GM12878 (cell line): ENCODE data around the gene UCKL1. TPM values are rescaled to one million over a fixed set of nuclear protein-coding genes. Genes with fewer than 3 reads are reported as not detected.

Experiments used
- BRCA1 ChIP-seq: IDR thresholded peaks from 2 replicates; pipeline ENCODE4 v1.6.1; 2011; ENCODE audit warnings: low read depth, low read length, improper control_type of control experiment
- HCFC1 ChIP-seq: fragments of 150-350 bp; IDR thresholded peaks from 2 replicates; pipeline ENCODE4 v1.6.1; 2014; ENCODE audit warnings: low read length
- NR2C1 ChIP-seq: fragments of 450-650 bp; IDR thresholded peaks from 2 replicates; pipeline ENCODE4 v1.6.1; 2017; ENCODE audit warnings: antibody characterized with exemption, mild to moderate bottlenecking, moderate library complexity
- NR2F1 ChIP-seq: fragments of 450-650 bp; conservative IDR thresholded peaks from 2 replicates; pipeline ENCODE4 v1.6.1; 2017; ENCODE audit warnings: mild to moderate bottlenecking
- TARDBP ChIP-seq: IDR thresholded peaks from 2 replicates; pipeline ENCODE4 v1.6.1; 2016; ENCODE audit warnings: borderline replicate concordance
- WRNIP1 ChIP-seq: IDR thresholded peaks from 2 replicates; pipeline ENCODE4 v1.6.1; 2011; ENCODE audit warnings: low read depth, low read length, improper control_type of control experiment, borderline replicate concordance
- YBX1 ChIP-seq: fragments of 450-650 bp; IDR thresholded peaks from 2 replicates; pipeline ENCODE4 v1.6.1; 2016; ENCODE audit warnings: antibody characterized with exemption
- polyA plus RNA-seq, 11 experiments: library from polyadenylated mRNA; depleted of rRNA in 4 of 11; unstranded in 6 of 11; stranded (reverse) in 5 of 11; fragments of >200 nt; fragmentation: Nextera tagmentation in 4 of 11; fragmentation: Illumina TruSeq in 1 of 11; extraction: Ambion mirVana in 4 of 11; extraction: Trizol in 1 of 11; gene quantifications; 1 replicate in 1 of 11; 2 replicates in 10 of 11; pipeline versions ENCODE4 v1.2.1 to v1.2.3, GENCODE V29; 2011 to 2016; ENCODE audit warnings: inconsistent platforms in 2 of 11, missing spikeins in 2 of 11, low read depth in 1 of 11
- total RNA-seq, 4 experiments: library from RNA; depleted of rRNA in 3 of 4; stranded (reverse); fragments of >200 nt in 3 of 4; fragmentation: Illumina TruSeq in 1 of 4; extraction: Trizol in 1 of 4; gene quantifications; 2 replicates each; pipeline versions ENCODE4 v1.2.1 to v1.2.3, GENCODE V29; 2013 to 2021
- TF ChIP-seq, protein P1 (sequence below): fragments of 450-650 bp; conservative IDR thresholded peaks from 2 replicates; pipeline ENCODE4 v1.6.1; 2017; ENCODE audit warnings: mild to moderate bottlenecking, moderate library complexity
- TF ChIP-seq, protein P2 (sequence below): fragments of 450-650 bp; IDR thresholded peaks from 2 replicates; pipeline ENCODE4 v1.6.1; 2017; ENCODE audit warnings: mild to moderate bottlenecking

Gene UCKL1
- total and polyA plus RNA-seq, 10 of the 15 experiments (the other 5 are each of a cell fraction or from before 2014, with no cell fraction given), result 2.4 to 36.3 (median 24.8) TPM

DNA sequence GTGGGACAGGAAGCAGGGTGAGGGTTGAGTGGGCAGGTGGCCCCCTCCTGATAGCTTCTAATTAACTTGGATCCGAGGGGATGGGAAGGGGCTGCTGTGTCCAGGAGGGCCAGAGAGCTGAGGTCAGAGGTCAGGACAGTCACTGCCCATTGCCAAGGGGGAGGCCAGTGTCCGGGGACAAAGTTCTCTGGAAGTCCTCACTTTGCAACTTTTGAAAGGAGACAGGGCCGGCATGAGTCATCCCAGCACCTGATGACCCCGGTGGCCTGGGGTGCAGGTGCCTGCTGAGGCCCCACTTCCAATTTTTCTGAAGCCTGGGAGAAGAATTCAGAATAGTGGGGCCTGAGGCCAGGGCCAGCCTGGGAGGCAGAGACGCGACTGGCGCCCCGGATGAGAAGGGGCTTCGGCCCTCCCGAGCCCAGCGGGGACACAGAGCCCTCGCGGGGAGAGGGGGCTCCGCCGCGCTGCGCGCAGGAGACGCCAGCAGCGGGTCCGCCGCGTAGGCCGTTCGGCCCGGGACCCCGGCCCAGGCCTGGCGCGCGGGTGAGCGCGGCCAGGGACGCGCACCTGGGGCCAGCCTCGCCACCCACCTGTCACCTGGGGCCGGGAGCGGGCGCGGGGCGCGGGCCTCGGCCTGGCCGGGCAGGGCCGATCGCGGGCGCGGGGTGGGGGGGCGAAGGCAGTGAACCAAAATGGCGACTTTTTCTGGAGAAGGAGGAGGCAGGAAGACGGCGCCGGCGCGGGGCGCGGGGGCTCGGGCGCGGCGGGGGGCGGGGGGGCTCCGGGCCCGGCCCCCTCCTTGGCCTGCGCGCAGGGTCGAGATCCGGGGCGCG, 12.9 kb upstream of the UCKL1 start (continued):
- TF ChIP-seq, protein P1, sequence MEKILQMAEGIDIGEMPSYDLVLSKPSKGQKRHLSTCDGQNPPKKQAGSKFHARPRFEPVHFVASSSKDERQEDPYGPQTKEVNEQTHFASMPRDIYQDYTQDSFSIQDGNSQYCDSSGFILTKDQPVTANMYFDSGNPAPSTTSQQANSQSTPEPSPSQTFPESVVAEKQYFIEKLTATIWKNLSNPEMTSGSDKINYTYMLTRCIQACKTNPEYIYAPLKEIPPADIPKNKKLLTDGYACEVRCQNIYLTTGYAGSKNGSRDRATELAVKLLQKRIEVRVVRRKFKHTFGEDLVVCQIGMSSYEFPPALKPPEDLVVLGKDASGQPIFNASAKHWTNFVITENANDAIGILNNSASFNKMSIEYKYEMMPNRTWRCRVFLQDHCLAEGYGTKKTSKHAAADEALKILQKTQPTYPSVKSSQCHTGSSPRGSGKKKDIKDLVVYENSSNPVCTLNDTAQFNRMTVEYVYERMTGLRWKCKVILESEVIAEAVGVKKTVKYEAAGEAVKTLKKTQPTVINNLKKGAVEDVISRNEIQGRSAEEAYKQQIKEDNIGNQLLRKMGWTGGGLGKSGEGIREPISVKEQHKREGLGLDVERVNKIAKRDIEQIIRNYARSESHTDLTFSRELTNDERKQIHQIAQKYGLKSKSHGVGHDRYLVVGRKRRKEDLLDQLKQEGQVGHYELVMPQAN, result peak; percentile 58; the same call in 1 of the 2 replicates
- TF ChIP-seq NR2C1 (peak; percentile 62), WRNIP1 (no peak), NR2F1 (peak; percentile 90), TARDBP (no peak), HCFC1 (no peak), BRCA1 (no peak), YBX1 (no peak)
- TF ChIP-seq, protein P2, sequence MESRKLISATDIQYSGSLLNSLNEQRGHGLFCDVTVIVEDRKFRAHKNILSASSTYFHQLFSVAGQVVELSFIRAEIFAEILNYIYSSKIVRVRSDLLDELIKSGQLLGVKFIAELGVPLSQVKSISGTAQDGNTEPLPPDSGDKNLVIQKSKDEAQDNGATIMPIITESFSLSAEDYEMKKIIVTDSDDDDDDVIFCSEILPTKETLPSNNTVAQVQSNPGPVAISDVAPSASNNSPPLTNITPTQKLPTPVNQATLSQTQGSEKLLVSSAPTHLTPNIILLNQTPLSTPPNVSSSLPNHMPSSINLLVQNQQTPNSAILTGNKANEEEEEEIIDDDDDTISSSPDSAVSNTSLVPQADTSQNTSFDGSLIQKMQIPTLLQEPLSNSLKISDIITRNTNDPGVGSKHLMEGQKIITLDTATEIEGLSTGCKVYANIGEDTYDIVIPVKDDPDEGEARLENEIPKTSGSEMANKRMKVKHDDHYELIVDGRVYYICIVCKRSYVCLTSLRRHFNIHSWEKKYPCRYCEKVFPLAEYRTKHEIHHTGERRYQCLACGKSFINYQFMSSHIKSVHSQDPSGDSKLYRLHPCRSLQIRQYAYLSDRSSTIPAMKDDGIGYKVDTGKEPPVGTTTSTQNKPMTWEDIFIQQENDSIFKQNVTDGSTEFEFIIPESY, result no peak
